A549 (cell line): Measurements from ENCODE around the gene POLR1E. TPM values are rescaled to one million over a fixed set of nuclear protein-coding genes. Genes with fewer than 3 reads are reported as not detected.

Source experiments
- ATAC-seq, 2 experiments: fragments of 200-7000 bp in 1 of 2; fragments of >200 bp in 1 of 2; cut with Nextera tagmentation in 1 of 2; cut with Tn5 transposase in 1 of 2; 3 replicates each; pipeline versions ENCODE4 v1.8.0 to v1.9.1; 2018 to 2020; ENCODE audit warnings: mild to moderate bottlenecking in 1 of 2, moderate library complexity in 1 of 2
- CTCF ChIA-PET: fragments of 300-600 bp; sonication (Branson Sonifier 250); formaldehyde crosslinking; extraction: SDS; loops from one replicate; lab custom pipeline; 2021; ENCODE audit warnings: antibody characterized with exemption, inconsistent platforms; lab: Yijun Ruan, JAX
- POLR2A ChIA-PET: fragments of 350-600 bp; formaldehyde crosslinking; extraction: SDS; loops from one replicate; lab custom pipeline; 2021; ENCODE audit warnings: antibody characterized with exemption, inconsistent platforms; lab: Yijun Ruan, JAX
- DNase-seq, 2 experiments: peaks; one replicate each; pipeline versions ENCODE4 v3.0.0 to v3.0.0-alpha.2; 2011 to 2016; ENCODE audit warnings: low read depth in 1 of 2, low spot score in 1 of 2
- FAIRE-seq: peaks from 2 replicates; lab custom pipeline; 2011; peaks lifted over from hg19 to GRCh38; lab: Jason Lieb, UNC
- H3K27ac ChIP-seq, 2 experiments: fragments of >200 bp; sonication (Bioruptor Twin); formaldehyde crosslinking; 3 replicates each; pipeline ENCODE4 v1.5.1; 2016 to 2017
- H3K4me1 ChIP-seq: fragments of >200 bp; sonication (Bioruptor Twin); formaldehyde crosslinking; 3 replicates; pipeline ENCODE4 v1.6.1; 2016
- H3K4me2 ChIP-seq: fragments of >200 bp; sonication (Bioruptor Twin); formaldehyde crosslinking; 3 replicates; pipeline ENCODE4 v1.6.1; 2016
- H3K4me3 ChIP-seq: fragments of >200 bp; sonication (Bioruptor Twin); formaldehyde crosslinking; 3 replicates; pipeline ENCODE4 v1.5.1; 2016
- H3K9me3 ChIP-seq: fragments of >200 bp; sonication (Bioruptor Twin); formaldehyde crosslinking; 3 replicates; pipeline ENCODE4 v1.6.1; 2016
- ATOH8 ChIP-seq: fragments of 250-450 bp; sonication (Bioruptor Pico); IDR thresholded peaks from 2 replicates; pipeline ENCODE4 v1.5.0; 2020; ENCODE audit warnings: low read depth, mild to moderate bottlenecking, moderate library complexity
- CBX8 ChIP-seq: fragments of 200-600 bp; sonication (generic); IDR thresholded peaks from 2 replicates; pipeline ENCODE4 v1.6.1; 2016
- CHD2 ChIP-seq: fragments of 150-350 bp; IDR thresholded peaks from 2 replicates; pipeline ENCODE4 v1.6.1; 2014; ENCODE audit warnings: low read length; ENCODE audit not compliant: partially characterized antibody
- CTCF ChIP-seq: fragments of >200 bp; sonication (Bioruptor Twin); formaldehyde crosslinking; IDR thresholded peaks from 3 replicates; pipeline ENCODE4 v1.5.1; 2016
- E2F6 ChIP-seq: IDR thresholded peaks from 2 replicates; pipeline ENCODE4 v1.6.1; 2012; ENCODE audit warnings: low read depth, borderline replicate concordance
- ESRRA ChIP-seq: fragments of 150-350 bp; IDR thresholded peaks from 2 replicates; pipeline ENCODE4 v1.6.1; 2014; ENCODE audit warnings: mild to moderate bottlenecking, low read length, borderline replicate concordance
- FOSL2 ChIP-seq, 2 experiments: fragments of 450-650 bp in 1 of 2; fragments of >200 bp in 1 of 2; sonication (Bioruptor Twin) in 1 of 2; formaldehyde crosslinking; IDR thresholded peaks; 2 replicates each; pipeline versions ENCODE4 v1.5.0 to v1.6.1; 2016 to 2020; ENCODE audit warnings: mild to moderate bottlenecking in 1 of 2, moderate library complexity in 1 of 2
- GATA3 ChIP-seq: IDR thresholded peaks from 2 replicates; pipeline ENCODE4 v1.6.1; 2012; ENCODE audit warnings: borderline replicate concordance
- HDAC2 ChIP-seq: fragments of 200-600 bp; sonication (generic); IDR thresholded peaks from 2 replicates; pipeline ENCODE4 v1.6.1; 2016
- HES2 ChIP-seq: fragments of >200 bp; sonication (Bioruptor Twin); formaldehyde crosslinking; IDR thresholded peaks from 2 replicates; pipeline ENCODE4 v1.6.1; 2016
- HEYL ChIP-seq: fragments of 250-450 bp; sonication (Bioruptor Pico); IDR thresholded peaks from 2 replicates; pipeline ENCODE4 v1.8.0; 2021; ENCODE audit warnings: mild to moderate bottlenecking, moderate library complexity
- HOXB13 ChIP-seq: fragments of 250-450 bp; sonication (Bioruptor Pico); IDR thresholded peaks from 2 replicates; pipeline ENCODE4 v1.5.0; 2020; ENCODE audit warnings: low read depth, mild to moderate bottlenecking, moderate library complexity
- HOXB5 ChIP-seq: fragments of 250-450 bp; sonication (Bioruptor Pico); IDR thresholded peaks from 2 replicates; pipeline ENCODE4 v1.5.0; 2020; ENCODE audit warnings: mild to moderate bottlenecking, moderate library complexity
- KDM1A ChIP-seq: fragments of 200-600 bp; sonication (generic); IDR thresholded peaks from 2 replicates; pipeline ENCODE4 v1.6.1; 2016; ENCODE audit warnings: low read depth, mild to moderate bottlenecking
- MAFK ChIP-seq: fragments of 450-650 bp; IDR thresholded peaks from 2 replicates; pipeline ENCODE4 v1.6.1; 2014; ENCODE audit not compliant: partially characterized antibody
- MAZ ChIP-seq: fragments of 150-350 bp; IDR thresholded peaks from 2 replicates; pipeline ENCODE4 v1.6.1; 2014; ENCODE audit warnings: antibody characterized with exemption, low read depth, low read length, borderline replicate concordance
- NPAS2 ChIP-seq: fragments of 250-450 bp; sonication (Bioruptor Pico); IDR thresholded peaks from 2 replicates; pipeline ENCODE4 v1.8.0; 2022; ENCODE audit warnings: mild to moderate bottlenecking, moderate library complexity, borderline replicate concordance
- NR3C1 ChIP-seq: fragments of >200 bp; sonication (Bioruptor Twin); formaldehyde crosslinking; IDR thresholded peaks from 3 replicates; pipeline ENCODE4 v1.6.1; 2017
- PHF8 ChIP-seq: fragments of 200-600 bp; sonication (generic); IDR thresholded peaks from 2 replicates; pipeline ENCODE4 v1.6.1; 2016; ENCODE audit warnings: low read depth, mild to moderate bottlenecking, antibody characterized with exemption, moderate library complexity, borderline replicate concordance
- POLR2AphosphoS2 ChIP-seq: conservative IDR thresholded peaks from 2 replicates; pipeline ENCODE4 v1.6.1; 2012; ENCODE audit warnings: low read length, improper control_type of control experiment, inconsistent platforms
- RARB ChIP-seq: fragments of 250-450 bp; sonication (Bioruptor Pico); IDR thresholded peaks from 2 replicates; pipeline ENCODE4 v1.8.0; 2021; ENCODE audit warnings: mild to moderate bottlenecking, moderate library complexity
- RCOR1 ChIP-seq: fragments of 150-350 bp; IDR thresholded peaks from 2 replicates; pipeline ENCODE4 v1.6.1; 2014; ENCODE audit warnings: antibody characterized with exemption, low read length, low read depth
- SREBF2 ChIP-seq: fragments of 450-650 bp; IDR thresholded peaks from 2 replicates; pipeline ENCODE4 v1.6.1; 2014; ENCODE audit warnings: mild to moderate bottlenecking, moderate library complexity
- ZC3H11A ChIP-seq: fragments of 450-650 bp; IDR thresholded peaks from 2 replicates; pipeline ENCODE4 v1.6.1; 2014; ENCODE audit warnings: antibody characterized with exemption, mild to moderate bottlenecking
- ZSCAN20 ChIP-seq: fragments of 250-450 bp; sonication (Bioruptor Pico); IDR thresholded peaks from 2 replicates; pipeline ENCODE4 v1.8.0; 2022; ENCODE audit warnings: mild to moderate bottlenecking, moderate library complexity
- WGBS: methylation state at CpG from one replicate; pipeline ENCODE4 v1.1.6; 2017; ENCODE audit errors: missing lambda C conversion rate; 5-methylcytosine and 5-hydroxymethylcytosine counted together
- polyA plus RNA-seq, 4 experiments: library from polyadenylated mRNA; depleted of rRNA in 3 of 4; stranded (reverse); fragments of >200 nt; fragmentation: RNase III in 1 of 4; extraction: RNeasy Plus Mini Kit Qiagen cat#74134 plus additional on column Dnase treatment in 1 of 4; gene quantifications; 2 replicates in 3 of 4; 3 replicates in 1 of 4; pipeline ENCODE4 v1.2.3, GENCODE V29; 2011 to 2017

The POLR1E gene
- polyA plus RNA-seq, 2 of the 4 experiments (the other 2 are of a cell fraction): 41.9 to 47.2 TPM

GRCh38 chr9:37538099-37538498, 52.4 kb downstream of the POLR1E start:
- Histone ChIP-seq H3K27ac (no peak overlapping the region), H3K9me3 (no peaks in the 10 kb centered on the region), H3K4me3 (no peak overlapping the region), H3K4me1 (no peaks in the 10 kb centered on the region), H3K4me2 (no peak overlapping the region)
- FAIRE-seq: no peak
- DNase-seq: no peak
- ChIA-PET POLR2A (no interaction called here), CTCF (interaction anchor here (0.6 to 1.7 kb wide), 2 partner anchors 10 to 50 kb away, joined by 3 read pairs; no protein-coding TSS in a partner anchor)
- WGBS: 81% methylated on average over 7 of the region's 7 CpGs
- TF ChIP-seq HEYL (CRISPR knock-in tag) (no peak), CTCF (no peak), GATA3 (no peak), HES2 (no peak), MAZ (no peak), NR3C1 (no peak), POLR2AphosphoS2 (no peak), ZC3H11A (no peak), FOSL2 (IDR thresholded peaks at IDR 0.05) (no peak), FOSL2 (CRISPR knock-in tag; IDR thresholded peaks at IDR 0.05) (no peak), CBX8 (no peak), RARB (CRISPR knock-in tag) (no peak), ATOH8 (no peak)
- ATAC-seq: no peak

- no peak overlapping the region for H3K4me2 ChIP-seq
- POLR2A ChIA-PET: no interaction called here
- TF ChIP-seq NPAS2: no peak
- TF ChIP-seq ZSCAN20 (CRISPR knock-in tag): no peak
- no peak for TF ChIP-seq FOSL2 (IDR thresholded peaks at IDR 0.05)
- no peak for TF ChIP-seq FOSL2 (CRISPR knock-in tag; IDR thresholded peaks at IDR 0.05)
- TF ChIP-seq SREBF2: no peak
- no peak for TF ChIP-seq HOXB5 (CRISPR knock-in tag)
- no peak for TF ChIP-seq ESRRA
- no peak for TF ChIP-seq HOXB13
- TF ChIP-seq E2F6: no peak
- no peak for TF ChIP-seq HDAC2
- no peak for TF ChIP-seq RCOR1
- no peak for TF ChIP-seq PHF8
- TF ChIP-seq KDM1A: no peak
- TF ChIP-seq RARB (CRISPR knock-in tag): no peak
- TF ChIP-seq MAFK: no peak
- TF ChIP-seq CHD2: no peak
- TF ChIP-seq HES2: no peak
- H3K4me1 ChIP-seq: no peaks in the 10 kb centered on the region
- H3K9me3 ChIP-seq: no peaks in the 10 kb centered on the region
- no peak for ATAC-seq
- no peak for FAIRE-seq
- CTCF ChIA-PET: interaction anchor here (0.6 to 0.9 kb wide), 2 partner anchors 9 to 60 kb away, joined by 3 to 5 read pairs; no protein-coding TSS in a partner anchor
- H3K4me3 ChIP-seq: no peak overlapping the region
- H3K27ac ChIP-seq: no peak overlapping the region
- no peak for DNase-seq
Observed at GRCh38 chr9:37539634-37540033, 53.9 kb downstream of the POLR1E start.
